Peyer's patch (tissue), 4 donors: Measurements from ENCODE around the gene MB21D2. TPM values are rescaled to one million over a fixed set of nuclear protein-coding genes. Genes with fewer than 3 reads are reported as not detected.

Experiments used
- DNase-seq, 3 donors: peaks; one replicate each; pipeline ENCODE4 v3.0.0-alpha.2; 2017 to 2019
- H3K27ac ChIP-seq, 4 donors: fragments of 200-600 bp; sonication (generic); one replicate each; pipeline ENCODE4 v1.5.1; 2016 to 2019
- H3K27me3 ChIP-seq, 2 donors: fragments of 200-600 bp; sonication (generic); one replicate each; pipeline ENCODE4 v1.5.1; 2019
- H3K36me3 ChIP-seq, 3 donors: fragments of 200-600 bp; sonication (generic); one replicate each; pipeline ENCODE4 v1.5.1; 2016 to 2019
- H3K4me1 ChIP-seq, 4 donors: fragments of 200-600 bp; sonication (generic); one replicate each; pipeline ENCODE4 v1.5.1; 2016 to 2019
- H3K4me3 ChIP-seq, 4 donors: fragments of 200-600 bp; sonication (generic); 1 replicate in 3 of 4; 2 replicates in 1 of 4; pipeline ENCODE4 v1.5.1; 2016 to 2019; ENCODE audit warnings: mild to moderate bottlenecking in 1 of 4
- H3K9me3 ChIP-seq, 4 donors: fragments of 200-600 bp; sonication (generic); one replicate each; pipeline ENCODE4 v1.5.1; 2016 to 2019; ENCODE audit warnings: mild to moderate bottlenecking in 1 of 4
- POLR2A ChIP-seq, 2 donors: fragments of 450-650 bp; IDR thresholded peaks; one replicate each; pipeline ENCODE4 v1.5.1; 2017; ENCODE audit warnings: antibody characterized with exemption in 2 of 2, mild to moderate bottlenecking in 2 of 2, moderate library complexity in 2 of 2
- total RNA-seq, 4 donors: library from RNA; depleted of rRNA; stranded (reverse); fragments of >200 nt; gene quantifications; one replicate each; pipeline ENCODE4 v1.1.0, GENCODE V29; 2016
- TF ChIP-seq, protein P1 (sequence below), 6 experiments: fragments of 450-650 bp in 4 of 6; fragments of 200-600 bp in 2 of 6; sonication (generic) in 1 of 6; IDR thresholded peaks; one replicate each; pipeline ENCODE4 v1.5.1; 2017 to 2019; ENCODE audit warnings: antibody characterized with exemption in 6 of 6, mild to moderate bottlenecking in 3 of 6, moderate library complexity in 1 of 6

The MB21D2 gene
- total RNA-seq, 4 donors from 2014 or later, result 6.6 to 16.6 (median 13.0) TPM

DNA sequence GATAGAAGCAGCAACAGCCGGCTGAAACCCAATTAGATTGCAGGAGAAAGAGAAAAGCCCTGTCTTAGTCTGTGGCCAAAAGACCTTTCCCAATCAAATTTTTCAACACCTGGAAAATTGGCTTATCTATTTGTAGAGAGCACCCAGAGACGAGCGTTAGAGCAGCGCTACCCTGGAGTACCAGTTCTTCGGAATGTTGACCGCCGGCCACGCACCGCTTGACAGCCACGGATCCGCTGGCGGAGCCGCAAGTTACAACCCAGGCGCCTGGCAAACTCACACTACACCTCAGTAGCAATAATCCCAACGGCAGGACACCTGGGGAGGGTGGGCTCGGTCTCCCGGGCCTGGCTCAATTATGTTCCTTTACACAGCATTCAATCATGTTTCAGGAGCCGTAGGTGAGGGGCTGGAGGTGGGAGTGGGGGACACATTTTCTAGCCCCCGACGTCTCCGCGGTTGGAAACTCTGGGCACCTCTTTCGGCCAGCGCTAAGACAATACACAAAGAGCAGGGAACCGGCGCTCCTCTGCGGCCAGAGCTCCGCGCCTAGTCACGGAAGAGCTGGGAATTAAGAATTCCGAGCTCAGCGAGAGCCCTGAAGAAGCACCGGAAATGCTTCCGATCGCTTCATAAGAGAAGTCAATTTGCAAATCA is 1.2 kb downstream of the MB21D2 start:
- peak in 2 of 3 donors; percentile 62 to 63 for DNase-seq
- peak overlapping the region; percentile 53 to 75 (median 64) for H3K4me3 ChIP-seq
- TF ChIP-seq POLR2A (IDR thresholded peaks at IDR 0.05), result no peak
- TF ChIP-seq, protein P1, sequence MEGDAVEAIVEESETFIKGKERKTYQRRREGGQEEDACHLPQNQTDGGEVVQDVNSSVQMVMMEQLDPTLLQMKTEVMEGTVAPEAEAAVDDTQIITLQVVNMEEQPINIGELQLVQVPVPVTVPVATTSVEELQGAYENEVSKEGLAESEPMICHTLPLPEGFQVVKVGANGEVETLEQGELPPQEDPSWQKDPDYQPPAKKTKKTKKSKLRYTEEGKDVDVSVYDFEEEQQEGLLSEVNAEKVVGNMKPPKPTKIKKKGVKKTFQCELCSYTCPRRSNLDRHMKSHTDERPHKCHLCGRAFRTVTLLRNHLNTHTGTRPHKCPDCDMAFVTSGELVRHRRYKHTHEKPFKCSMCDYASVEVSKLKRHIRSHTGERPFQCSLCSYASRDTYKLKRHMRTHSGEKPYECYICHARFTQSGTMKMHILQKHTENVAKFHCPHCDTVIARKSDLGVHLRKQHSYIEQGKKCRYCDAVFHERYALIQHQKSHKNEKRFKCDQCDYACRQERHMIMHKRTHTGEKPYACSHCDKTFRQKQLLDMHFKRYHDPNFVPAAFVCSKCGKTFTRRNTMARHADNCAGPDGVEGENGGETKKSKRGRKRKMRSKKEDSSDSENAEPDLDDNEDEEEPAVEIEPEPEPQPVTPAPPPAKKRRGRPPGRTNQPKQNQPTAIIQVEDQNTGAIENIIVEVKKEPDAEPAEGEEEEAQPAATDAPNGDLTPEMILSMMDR (IDR thresholded peaks at IDR 0.05), result no peak

DNA sequence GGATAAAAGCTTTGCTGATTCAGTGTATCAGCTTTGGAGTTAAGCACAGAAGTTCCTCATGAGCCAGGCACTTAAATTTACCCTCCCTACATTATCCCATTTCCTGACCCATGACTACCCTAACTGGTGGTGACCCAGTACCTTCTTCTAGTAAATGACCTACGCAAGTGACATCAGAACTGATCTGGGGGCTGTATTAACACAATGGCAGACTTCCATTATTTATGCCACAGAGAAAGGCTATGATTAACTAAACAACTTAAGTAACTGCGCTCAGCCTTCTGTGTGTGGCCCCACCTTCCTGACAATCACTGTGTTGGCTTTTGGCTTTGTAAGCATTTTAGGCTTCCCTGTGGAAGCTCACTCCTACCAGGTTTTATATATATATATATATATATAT is 1.9 kb downstream of the MB21D2 start:
- Histone ChIP-seq H3K36me3 (no peaks in the 10 kb centered on the region), H3K27ac (no peak overlapping the region), H3K4me3 (peak overlapping the region in 3 of 4 donors; percentile 36 to 75 (median 56)), H3K27me3 (no peaks in the 10 kb centered on the region), H3K9me3 (no peaks in the 10 kb centered on the region), H3K4me1 (peaks cover 0 to 26% (median 0%) of the 10 kb centered on the region in 4 donors)
- no peak for DNase-seq
- TF ChIP-seq, protein P1 (IDR thresholded peaks at IDR 0.05), result no peak
- TF ChIP-seq POLR2A (IDR thresholded peaks at IDR 0.05), result no peak

More for the DNA sequence above, 1.2 kb downstream of the MB21D2 start:
- peaks cover 0 to 26% (median 0%) of the 10 kb centered on the region in 4 donors for H3K4me1 ChIP-seq
- H3K9me3 ChIP-seq, result no peaks in the 10 kb centered on the region
- no peaks in the 10 kb centered on the region for H3K27me3 ChIP-seq
- H3K27ac ChIP-seq, result peak overlapping the region; percentile 81 to 95 (median 88)
- H3K36me3 ChIP-seq, result no peaks in the 10 kb centered on the region

DNA sequence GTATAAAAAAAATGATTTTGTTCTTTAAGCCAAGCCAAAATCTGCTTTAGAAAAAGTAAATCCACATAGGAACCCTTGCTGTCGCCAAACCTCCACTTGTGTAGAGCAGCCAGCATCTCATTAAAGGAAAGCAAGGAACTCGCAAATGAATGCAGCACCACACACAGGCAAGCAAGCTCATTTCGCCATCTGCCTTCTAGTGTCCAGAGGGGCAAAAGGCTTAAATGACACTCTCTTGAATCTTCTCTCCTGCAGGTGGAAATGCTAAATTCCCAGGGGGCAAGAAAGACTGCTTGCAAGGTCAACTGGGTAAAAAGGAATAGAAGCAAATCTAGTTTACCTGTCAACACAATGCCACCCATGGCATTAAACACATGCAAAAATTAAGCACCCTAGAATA is 2.4 kb downstream of the MB21D2 start:
- H3K4me3 ChIP-seq, result peak overlapping the region in 2 of 4 donors; percentile 36 to 75
- no peak for DNase-seq
- H3K36me3 ChIP-seq, result no peaks in the 10 kb centered on the region
- peaks cover 0 to 26% (median 0%) of the 10 kb centered on the region in 4 donors for H3K4me1 ChIP-seq
- no peak for TF ChIP-seq POLR2A (IDR thresholded peaks at IDR 0.05)
- TF ChIP-seq, protein P1 (IDR thresholded peaks at IDR 0.05), result peak in 3 of 6 experiments; percentile 26 to 40 (median 27)
- H3K27ac ChIP-seq, result no peak overlapping the region
- no peaks in the 10 kb centered on the region for H3K27me3 ChIP-seq
- H3K9me3 ChIP-seq, result no peaks in the 10 kb centered on the region

DNA sequence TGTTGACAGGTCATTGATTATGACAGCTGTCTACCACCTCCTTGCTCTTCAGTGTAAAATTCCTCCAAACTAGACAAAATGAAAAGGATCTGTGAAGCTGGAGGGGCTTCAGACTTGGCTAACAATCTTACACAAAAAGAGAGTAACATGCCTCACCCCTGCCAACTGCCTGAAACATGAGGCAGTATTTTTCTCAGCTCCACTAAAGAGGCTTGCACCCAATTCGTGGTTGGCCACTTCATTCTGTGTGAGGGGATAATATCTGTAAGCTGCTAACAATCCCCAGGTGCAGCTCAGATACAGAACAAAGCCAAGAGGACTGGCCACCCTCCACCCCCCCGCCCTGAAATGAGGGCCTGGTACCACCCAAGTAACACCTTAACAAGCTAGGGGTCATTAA is 2.8 kb downstream of the MB21D2 start:
- no peak for TF ChIP-seq POLR2A (IDR thresholded peaks at IDR 0.05)
- TF ChIP-seq, protein P1 (IDR thresholded peaks at IDR 0.05), result no peak
- no peaks in the 10 kb centered on the region for H3K27me3 ChIP-seq
- H3K9me3 ChIP-seq, result no peaks in the 10 kb centered on the region
- H3K27ac ChIP-seq, result no peak overlapping the region
- DNase-seq, result no peak
- H3K4me3 ChIP-seq, result no peak overlapping the region
- no peaks in the 10 kb centered on the region for H3K36me3 ChIP-seq
- peaks cover 0 to 26% (median 0%) of the 10 kb centered on the region in 4 donors for H3K4me1 ChIP-seq

DNA sequence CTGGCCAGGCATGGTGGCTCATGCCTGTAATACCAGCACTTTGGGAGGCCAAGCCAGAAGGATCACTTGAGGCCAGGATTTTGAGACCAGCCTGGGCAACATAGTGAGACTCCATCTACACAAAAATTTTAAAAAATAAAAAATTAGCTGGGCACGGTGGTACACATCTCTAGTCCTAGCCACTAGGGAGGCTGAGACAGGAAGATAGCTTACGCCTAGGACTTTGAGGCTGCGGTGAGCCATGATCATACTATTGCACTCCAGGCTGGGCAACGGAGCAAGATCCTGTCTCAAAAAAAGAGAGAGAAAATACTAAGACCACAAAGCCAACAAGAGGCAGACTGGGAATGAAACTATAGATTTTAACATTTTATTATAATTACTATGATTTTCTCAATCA is 4.1 kb downstream of the MB21D2 start:
- Histone ChIP-seq H3K27ac (no peak overlapping the region), H3K9me3 (no peaks in the 10 kb centered on the region), H3K4me1 (peaks cover 0 to 26% (median 0%) of the 10 kb centered on the region in 4 donors), H3K27me3 (no peaks in the 10 kb centered on the region), H3K4me3 (no peak overlapping the region), H3K36me3 (no peaks in the 10 kb centered on the region)
- no peak for DNase-seq
- no peak for TF ChIP-seq POLR2A (IDR thresholded peaks at IDR 0.05)
- TF ChIP-seq, protein P1 (IDR thresholded peaks at IDR 0.05), result no peak
